ENCODE measurements around the gene VPS41.

DNA sequence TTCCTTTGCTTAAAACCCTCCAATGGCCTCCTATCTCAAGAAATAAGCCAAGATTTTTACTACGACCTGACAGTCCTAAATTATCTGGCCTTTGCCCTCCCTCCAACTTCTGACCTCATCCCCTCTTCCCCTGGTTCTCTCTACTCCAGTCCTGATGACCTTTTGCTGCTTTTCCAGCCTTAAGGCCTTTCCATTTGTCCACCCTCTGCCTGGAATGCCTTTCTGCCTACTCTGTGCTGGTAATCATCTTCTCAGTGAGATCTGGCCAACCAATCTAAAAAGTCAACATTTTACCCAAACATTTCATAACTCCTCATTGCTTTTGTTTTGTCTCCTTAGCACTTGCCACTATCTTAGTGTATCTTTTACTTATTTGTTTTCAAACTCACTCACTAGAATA is 75.7 kb downstream of the VPS41 start:
- TF ChIP-seq, protein P1, sequence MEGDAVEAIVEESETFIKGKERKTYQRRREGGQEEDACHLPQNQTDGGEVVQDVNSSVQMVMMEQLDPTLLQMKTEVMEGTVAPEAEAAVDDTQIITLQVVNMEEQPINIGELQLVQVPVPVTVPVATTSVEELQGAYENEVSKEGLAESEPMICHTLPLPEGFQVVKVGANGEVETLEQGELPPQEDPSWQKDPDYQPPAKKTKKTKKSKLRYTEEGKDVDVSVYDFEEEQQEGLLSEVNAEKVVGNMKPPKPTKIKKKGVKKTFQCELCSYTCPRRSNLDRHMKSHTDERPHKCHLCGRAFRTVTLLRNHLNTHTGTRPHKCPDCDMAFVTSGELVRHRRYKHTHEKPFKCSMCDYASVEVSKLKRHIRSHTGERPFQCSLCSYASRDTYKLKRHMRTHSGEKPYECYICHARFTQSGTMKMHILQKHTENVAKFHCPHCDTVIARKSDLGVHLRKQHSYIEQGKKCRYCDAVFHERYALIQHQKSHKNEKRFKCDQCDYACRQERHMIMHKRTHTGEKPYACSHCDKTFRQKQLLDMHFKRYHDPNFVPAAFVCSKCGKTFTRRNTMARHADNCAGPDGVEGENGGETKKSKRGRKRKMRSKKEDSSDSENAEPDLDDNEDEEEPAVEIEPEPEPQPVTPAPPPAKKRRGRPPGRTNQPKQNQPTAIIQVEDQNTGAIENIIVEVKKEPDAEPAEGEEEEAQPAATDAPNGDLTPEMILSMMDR (IDR thresholded peaks at IDR 0.05 in 2 of 3, conservative IDR thresholded peaks at IDR 0.05 in 1 of 3; ENCODE audit: control insufficient read depth in 2 of 3, extremely low read depth in 1 of 3, insufficient read depth in 1 of 3, low read depth in 3 of 3, low read length in 3 of 3): no peak
- TF ChIP-seq GABPA (IDR thresholded peaks at IDR 0.05; ENCODE audit: low read depth) (no peak), CREB1 (IDR thresholded peaks at IDR 0.05; ENCODE audit: low read depth) (no peak), CEBPB (IDR thresholded peaks at IDR 0.05; ENCODE audit: borderline replicate concordance in 1 of 2, low read depth in 2 of 2, low read length in 2 of 2) (no peak), NFYB (IDR thresholded peaks at IDR 0.05; ENCODE audit: insufficient read depth, low read depth, low read length) (no peak), DPF2 (IDR thresholded peaks at IDR 0.05) (no peak), RBBP5 (conservative IDR thresholded peaks at IDR 0.05) (no peak), POLR2A (IDR thresholded peaks at IDR 0.05; ENCODE audit: low read depth, low read length) (no peak), MEF2A (IDR thresholded peaks at IDR 0.05; ENCODE audit: insufficient read depth, low read depth, low read length) (no peak), JUND (IDR thresholded peaks at IDR 0.05; ENCODE audit: low read depth, low read length) (no peak), GATAD2B (conservative IDR thresholded peaks at IDR 0.05; ENCODE audit: low read depth) (no peak)
- TF ChIP-seq, protein P2, sequence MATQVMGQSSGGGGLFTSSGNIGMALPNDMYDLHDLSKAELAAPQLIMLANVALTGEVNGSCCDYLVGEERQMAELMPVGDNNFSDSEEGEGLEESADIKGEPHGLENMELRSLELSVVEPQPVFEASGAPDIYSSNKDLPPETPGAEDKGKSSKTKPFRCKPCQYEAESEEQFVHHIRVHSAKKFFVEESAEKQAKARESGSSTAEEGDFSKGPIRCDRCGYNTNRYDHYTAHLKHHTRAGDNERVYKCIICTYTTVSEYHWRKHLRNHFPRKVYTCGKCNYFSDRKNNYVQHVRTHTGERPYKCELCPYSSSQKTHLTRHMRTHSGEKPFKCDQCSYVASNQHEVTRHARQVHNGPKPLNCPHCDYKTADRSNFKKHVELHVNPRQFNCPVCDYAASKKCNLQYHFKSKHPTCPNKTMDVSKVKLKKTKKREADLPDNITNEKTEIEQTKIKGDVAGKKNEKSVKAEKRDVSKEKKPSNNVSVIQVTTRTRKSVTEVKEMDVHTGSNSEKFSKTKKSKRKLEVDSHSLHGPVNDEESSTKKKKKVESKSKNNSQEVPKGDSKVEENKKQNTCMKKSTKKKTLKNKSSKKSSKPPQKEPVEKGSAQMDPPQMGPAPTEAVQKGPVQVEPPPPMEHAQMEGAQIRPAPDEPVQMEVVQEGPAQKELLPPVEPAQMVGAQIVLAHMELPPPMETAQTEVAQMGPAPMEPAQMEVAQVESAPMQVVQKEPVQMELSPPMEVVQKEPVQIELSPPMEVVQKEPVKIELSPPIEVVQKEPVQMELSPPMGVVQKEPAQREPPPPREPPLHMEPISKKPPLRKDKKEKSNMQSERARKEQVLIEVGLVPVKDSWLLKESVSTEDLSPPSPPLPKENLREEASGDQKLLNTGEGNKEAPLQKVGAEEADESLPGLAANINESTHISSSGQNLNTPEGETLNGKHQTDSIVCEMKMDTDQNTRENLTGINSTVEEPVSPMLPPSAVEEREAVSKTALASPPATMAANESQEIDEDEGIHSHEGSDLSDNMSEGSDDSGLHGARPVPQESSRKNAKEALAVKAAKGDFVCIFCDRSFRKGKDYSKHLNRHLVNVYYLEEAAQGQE (IDR thresholded peaks at IDR 0.05; ENCODE audit: low read depth, low read length): no peak
- TF ChIP-seq, protein P3, sequence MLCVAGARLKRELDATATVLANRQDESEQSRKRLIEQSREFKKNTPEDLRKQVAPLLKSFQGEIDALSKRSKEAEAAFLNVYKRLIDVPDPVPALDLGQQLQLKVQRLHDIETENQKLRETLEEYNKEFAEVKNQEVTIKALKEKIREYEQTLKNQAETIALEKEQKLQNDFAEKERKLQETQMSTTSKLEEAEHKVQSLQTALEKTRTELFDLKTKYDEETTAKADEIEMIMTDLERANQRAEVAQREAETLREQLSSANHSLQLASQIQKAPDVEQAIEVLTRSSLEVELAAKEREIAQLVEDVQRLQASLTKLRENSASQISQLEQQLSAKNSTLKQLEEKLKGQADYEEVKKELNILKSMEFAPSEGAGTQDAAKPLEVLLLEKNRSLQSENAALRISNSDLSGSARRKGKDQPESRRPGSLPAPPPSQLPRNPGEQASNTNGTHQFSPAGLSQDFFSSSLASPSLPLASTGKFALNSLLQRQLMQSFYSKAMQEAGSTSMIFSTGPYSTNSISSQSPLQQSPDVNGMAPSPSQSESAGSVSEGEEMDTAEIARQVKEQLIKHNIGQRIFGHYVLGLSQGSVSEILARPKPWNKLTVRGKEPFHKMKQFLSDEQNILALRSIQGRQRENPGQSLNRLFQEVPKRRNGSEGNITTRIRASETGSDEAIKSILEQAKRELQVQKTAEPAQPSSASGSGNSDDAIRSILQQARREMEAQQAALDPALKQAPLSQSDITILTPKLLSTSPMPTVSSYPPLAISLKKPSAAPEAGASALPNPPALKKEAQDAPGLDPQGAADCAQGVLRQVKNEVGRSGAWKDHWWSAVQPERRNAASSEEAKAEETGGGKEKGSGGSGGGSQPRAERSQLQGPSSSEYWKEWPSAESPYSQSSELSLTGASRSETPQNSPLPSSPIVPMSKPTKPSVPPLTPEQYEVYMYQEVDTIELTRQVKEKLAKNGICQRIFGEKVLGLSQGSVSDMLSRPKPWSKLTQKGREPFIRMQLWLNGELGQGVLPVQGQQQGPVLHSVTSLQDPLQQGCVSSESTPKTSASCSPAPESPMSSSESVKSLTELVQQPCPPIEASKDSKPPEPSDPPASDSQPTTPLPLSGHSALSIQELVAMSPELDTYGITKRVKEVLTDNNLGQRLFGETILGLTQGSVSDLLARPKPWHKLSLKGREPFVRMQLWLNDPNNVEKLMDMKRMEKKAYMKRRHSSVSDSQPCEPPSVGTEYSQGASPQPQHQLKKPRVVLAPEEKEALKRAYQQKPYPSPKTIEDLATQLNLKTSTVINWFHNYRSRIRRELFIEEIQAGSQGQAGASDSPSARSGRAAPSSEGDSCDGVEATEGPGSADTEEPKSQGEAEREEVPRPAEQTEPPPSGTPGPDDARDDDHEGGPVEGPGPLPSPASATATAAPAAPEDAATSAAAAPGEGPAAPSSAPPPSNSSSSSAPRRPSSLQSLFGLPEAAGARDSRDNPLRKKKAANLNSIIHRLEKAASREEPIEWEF (IDR thresholded peaks at IDR 0.05; ENCODE audit: insufficient replicate concordance, low read depth, low read length): no peak
